ENCODE measurements around the gene RNF38.

DNA sequence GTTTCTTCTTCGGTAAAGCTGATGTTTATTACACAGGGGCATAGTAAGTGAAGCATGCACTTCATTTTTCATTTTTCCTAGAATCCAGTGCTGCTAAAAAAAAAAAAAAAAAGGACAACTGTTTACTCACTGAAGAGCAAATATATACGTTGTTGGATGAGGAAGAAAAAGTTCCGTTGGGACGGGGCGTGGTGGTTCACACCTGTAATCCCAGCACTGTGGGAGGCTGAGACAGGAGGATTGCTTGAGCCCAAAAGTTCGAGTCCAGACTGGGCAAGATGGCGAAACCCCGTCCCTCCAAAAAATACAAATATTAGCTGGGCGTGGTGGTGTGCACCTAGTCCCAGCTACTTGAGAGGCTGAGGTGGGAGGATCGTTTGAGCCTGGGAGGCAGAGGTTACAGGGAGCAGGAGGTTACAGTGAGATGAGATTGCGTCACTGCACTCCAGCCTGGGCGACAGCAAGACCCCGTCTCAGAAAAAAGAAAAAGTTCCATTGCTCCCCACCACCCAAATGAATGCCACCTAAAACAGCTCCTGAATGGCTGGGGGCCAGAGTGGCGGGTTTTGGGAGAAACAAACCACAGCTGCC is 81.8 kb downstream of the RNF38 start:
- TF ChIP-seq, protein P1, sequence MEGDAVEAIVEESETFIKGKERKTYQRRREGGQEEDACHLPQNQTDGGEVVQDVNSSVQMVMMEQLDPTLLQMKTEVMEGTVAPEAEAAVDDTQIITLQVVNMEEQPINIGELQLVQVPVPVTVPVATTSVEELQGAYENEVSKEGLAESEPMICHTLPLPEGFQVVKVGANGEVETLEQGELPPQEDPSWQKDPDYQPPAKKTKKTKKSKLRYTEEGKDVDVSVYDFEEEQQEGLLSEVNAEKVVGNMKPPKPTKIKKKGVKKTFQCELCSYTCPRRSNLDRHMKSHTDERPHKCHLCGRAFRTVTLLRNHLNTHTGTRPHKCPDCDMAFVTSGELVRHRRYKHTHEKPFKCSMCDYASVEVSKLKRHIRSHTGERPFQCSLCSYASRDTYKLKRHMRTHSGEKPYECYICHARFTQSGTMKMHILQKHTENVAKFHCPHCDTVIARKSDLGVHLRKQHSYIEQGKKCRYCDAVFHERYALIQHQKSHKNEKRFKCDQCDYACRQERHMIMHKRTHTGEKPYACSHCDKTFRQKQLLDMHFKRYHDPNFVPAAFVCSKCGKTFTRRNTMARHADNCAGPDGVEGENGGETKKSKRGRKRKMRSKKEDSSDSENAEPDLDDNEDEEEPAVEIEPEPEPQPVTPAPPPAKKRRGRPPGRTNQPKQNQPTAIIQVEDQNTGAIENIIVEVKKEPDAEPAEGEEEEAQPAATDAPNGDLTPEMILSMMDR (IDR thresholded peaks at IDR 0.05): no peak
- TF ChIP-seq POLR2A (IDR thresholded peaks at IDR 0.05) (no peak), EP300 (IDR thresholded peaks at IDR 0.05) (no peak)
